ENCODE results near the gene PSMD4.
"Not testable (repeated sequence)": the region's sequence is repeated elsewhere in the genome, so short reads cannot be mapped to it uniquely, and the experiment has no call there.

PSMD4 gene

GRCh38 chr1:151254217-151255213 is at the start of gene PSMD4:
Gene PSMD4, plus strand, starts transcription at chr1:151254734. Its CDS starts 49 bp downstream, at chr1:151254783.
- peak; percentile 88 to 89 for DNase-seq (ENCODE audit: low read depth in 2 of 2)

- not testable (repeated sequence) for DNase-seq (ENCODE audit: low read depth in 2 of 2)
These were observed 49.1 kb upstream of the PSMD4 start for GRCh38 chr1:151205381-151205965.

- no peak for DNase-seq (ENCODE audit: low read depth in 2 of 2)
These were observed 43.7 kb upstream of the PSMD4 start for GRCh38 chr1:151210830-151211229.

- DNase-seq (ENCODE audit: low read depth in 2 of 2): no peak
These were observed 42.4 kb upstream of the PSMD4 start for GRCh38 chr1:151211972-151212705.

- no peak for DNase-seq (ENCODE audit: low read depth in 2 of 2)
These were observed 41.0 kb upstream of the PSMD4 start for GRCh38 chr1:151213560-151213959.

- no peak for DNase-seq (ENCODE audit: low read depth in 2 of 2)
These were observed 32.9 kb upstream of the PSMD4 start for GRCh38 chr1:151221616-151222015.

- no peak for DNase-seq (ENCODE audit: low read depth in 2 of 2)
These were observed 32.4 kb upstream of the PSMD4 start for GRCh38 chr1:151222130-151222529.

- no peak for DNase-seq (ENCODE audit: low read depth in 2 of 2)
These were observed 19.3 kb upstream of the PSMD4 start for GRCh38 chr1:151235235-151235634.

GRCh38 chr1:151237678-151238466 is 16.7 kb upstream of the PSMD4 start:
- DNase-seq (ENCODE audit: low read depth in 2 of 2): no peak

- DNase-seq (ENCODE audit: low read depth in 2 of 2): peak; percentile 77 to 78
These were observed 16.1 kb upstream of the PSMD4 start for GRCh38 chr1:151238467-151238739.

GRCh38 chr1:151242442-151242841 is 12.1 kb upstream of the PSMD4 start:
- no peak for DNase-seq (ENCODE audit: low read depth in 2 of 2)

GRCh38 chr1:151243683-151244216 is 10.8 kb upstream of the PSMD4 start:
- no peak for DNase-seq (ENCODE audit: low read depth in 2 of 2)

GRCh38 chr1:151246786-151247185 is 7.7 kb upstream of the PSMD4 start:
- DNase-seq (ENCODE audit: low read depth in 2 of 2): no peak

GRCh38 chr1:151251656-151252470 is 2.7 kb upstream of the PSMD4 start:
- peak; percentile 16 to 33 for DNase-seq (ENCODE audit: low read depth in 2 of 2)

- DNase-seq (ENCODE audit: low read depth in 2 of 2): no peak
These were observed 847 bp downstream of the PSMD4 start for GRCh38 chr1:151255381-151255780.

GRCh38 chr1:151259351-151259750 is 4.8 kb downstream of the PSMD4 start:
- no peak for DNase-seq (ENCODE audit: low read depth in 2 of 2)

GRCh38 chr1:151265446-151266236 is 11.1 kb downstream of the PSMD4 start:
- DNase-seq (ENCODE audit: low read depth in 2 of 2): no peak

GRCh38 chr1:151266315-151266714 is 11.8 kb downstream of the PSMD4 start:
- DNase-seq (ENCODE audit: low read depth in 2 of 2): no peak

GRCh38 chr1:151266821-151267220 is 12.3 kb downstream of the PSMD4 start:
- DNase-seq (ENCODE audit: low read depth in 2 of 2): no peak

GRCh38 chr1:151267760-151268159 is 13.2 kb downstream of the PSMD4 start:
- no peak for DNase-seq (ENCODE audit: low read depth in 2 of 2)

All from fibroblast of skin of left biceps (primary cell).